IgD-negative memory B cell (primary cell): ENCODE measurements around the gene TRMT11. TPM values are rescaled to one million over a fixed set of nuclear protein-coding genes. Genes with fewer than 3 reads are reported as not detected.
A peak's percentile ranks its signal among the peaks of the same experiment; 100 is the strongest.
"Not testable (repeated sequence)": the region's sequence is repeated elsewhere in the genome, so short reads cannot be mapped to it uniquely, and the experiment has no call there.

Experiments
- H3K27ac Mint-ChIP-seq, 3 donors: one replicate each; pipeline ENCODE4 v1.8.0; 2020 to 2022; ENCODE audit warnings: mild to moderate bottlenecking in 3 of 3, mixed read lengths in 3 of 3, moderate library complexity in 1 of 3
- H3K27me3 Mint-ChIP-seq: one replicate; pipeline ENCODE4 v1.8.0; 2021; ENCODE audit warnings: mixed read lengths
- H3K36me3 Mint-ChIP-seq: one replicate; pipeline ENCODE4 v1.8.0; 2020; ENCODE audit warnings: mild to moderate bottlenecking, mixed read lengths
- H3K4me1 Mint-ChIP-seq, 3 donors: one replicate each; pipeline ENCODE4 v1.8.0; 2020 to 2022; ENCODE audit warnings: mixed read lengths in 3 of 3, mild to moderate bottlenecking in 1 of 3
- H3K4me3 Mint-ChIP-seq, 4 donors: one replicate each; pipeline ENCODE4 v1.8.0; 2020 to 2022; ENCODE audit warnings: mild to moderate bottlenecking in 4 of 4, mixed read lengths in 4 of 4, moderate library complexity in 3 of 4
- H3K9me3 Mint-ChIP-seq, 3 donors: one replicate each; pipeline ENCODE4 v1.8.0; 2020 to 2021; ENCODE audit warnings: mixed read lengths in 3 of 3, mild to moderate bottlenecking in 1 of 3
- polyA plus RNA-seq: library from polyadenylated mRNA; unstranded; fragments of 300-500 nt; fragmentation: Illumina TruSeq; gene quantifications from one replicate; pipeline ENCODE4 v1.2.3, GENCODE V29; 2021

Gene TRMT11
- polyA plus RNA-seq, 1 donor from 2014 or later, result 10.0 TPM

- Mint-ChIP-seq H3K4me1 (no peaks in the 10 kb centered on the region), H3K27me3 (no peaks in the 10 kb centered on the region), H3K4me3 (no peak overlapping the region), H3K36me3 (peaks cover 24% of the 10 kb centered on the region), H3K27ac (no peak overlapping the region), H3K9me3 (peaks cover 3 to 13% (median 3%) of the 10 kb centered on the region in 3 donors)
Observed at GRCh38 chr6:126040394-126040793, 54.1 kb downstream of the TRMT11 start.

- Mint-ChIP-seq H3K4me1 (no peaks in the 10 kb centered on the region), H3K4me3 (no peak overlapping the region), H3K27me3 (no peaks in the 10 kb centered on the region), H3K9me3 (peaks cover 3 to 13% (median 3%) of the 10 kb centered on the region in 3 donors), H3K27ac (no peak overlapping the region), H3K36me3 (peaks cover 24% of the 10 kb centered on the region)
Observed at GRCh38 chr6:126040826-126041225, 54.5 kb downstream of the TRMT11 start.

GRCh38 chr6:126041516-126041915 is 55.2 kb downstream of the TRMT11 start:
- H3K27ac Mint-ChIP-seq, result no peak overlapping the region
- H3K36me3 Mint-ChIP-seq, result peaks cover 22% of the 10 kb centered on the region
- no peaks in the 10 kb centered on the region for H3K4me1 Mint-ChIP-seq
- H3K9me3 Mint-ChIP-seq, result peaks cover 3 to 13% (median 3%) of the 10 kb centered on the region in 3 donors
- no peaks in the 10 kb centered on the region for H3K27me3 Mint-ChIP-seq
- H3K4me3 Mint-ChIP-seq, result no peak overlapping the region

GRCh38 chr6:126042001-126042419 is 55.7 kb downstream of the TRMT11 start:
- Mint-ChIP-seq H3K27ac (no peak overlapping the region), H3K9me3 (peaks cover 3 to 13% (median 3%) of the 10 kb centered on the region in 3 donors), H3K36me3 (peaks cover 22% of the 10 kb centered on the region), H3K4me1 (no peaks in the 10 kb centered on the region), H3K4me3 (no peak overlapping the region), H3K27me3 (no peaks in the 10 kb centered on the region)

GRCh38 chr6:126047648-126048047 is 61.3 kb downstream of the TRMT11 start:
- no peak overlapping the region for H3K4me3 Mint-ChIP-seq
- H3K27me3 Mint-ChIP-seq, result no peaks in the 10 kb centered on the region
- H3K36me3 Mint-ChIP-seq, result peaks cover 8% of the 10 kb centered on the region
- H3K27ac Mint-ChIP-seq, result no peak overlapping the region
- peaks cover under 1 to 2% (median under 1%) of the 10 kb centered on the region in 3 donors for H3K9me3 Mint-ChIP-seq
- peaks cover 0 to 2% (median 0%) of the 10 kb centered on the region in 3 donors for H3K4me1 Mint-ChIP-seq

- peaks cover 8% of the 10 kb centered on the region for H3K36me3 Mint-ChIP-seq
- no peak overlapping the region for H3K4me3 Mint-ChIP-seq
- peaks cover 0 to 2% (median 0%) of the 10 kb centered on the region in 3 donors for H3K4me1 Mint-ChIP-seq
- no peak overlapping the region for H3K27ac Mint-ChIP-seq
- peaks cover 0 to 2% (median 0%) of the 10 kb centered on the region in 3 donors for H3K9me3 Mint-ChIP-seq
- no peaks in the 10 kb centered on the region for H3K27me3 Mint-ChIP-seq
Observed at GRCh38 chr6:126048635-126049034, 62.3 kb downstream of the TRMT11 start.

GRCh38 chr6:126050795-126051194 is 64.5 kb downstream of the TRMT11 start:
- Mint-ChIP-seq H3K9me3 (no peaks in the 10 kb centered on the region), H3K27me3 (no peaks in the 10 kb centered on the region), H3K4me3 (no peak overlapping the region), H3K4me1 (peaks cover 0 to 2% (median 0%) of the 10 kb centered on the region in 3 donors), H3K36me3 (peaks cover 2% of the 10 kb centered on the region), H3K27ac (no peak overlapping the region)

- no peak overlapping the region for H3K4me3 Mint-ChIP-seq
- peaks cover 0 to 2% (median 0%) of the 10 kb centered on the region in 3 donors for H3K4me1 Mint-ChIP-seq
- no peaks in the 10 kb centered on the region for H3K27me3 Mint-ChIP-seq
- peaks cover 2% of the 10 kb centered on the region for H3K36me3 Mint-ChIP-seq
- peak overlapping the region in 1 of 3 donors; percentile 11 for H3K27ac Mint-ChIP-seq
- no peaks in the 10 kb centered on the region for H3K9me3 Mint-ChIP-seq
Observed at GRCh38 chr6:126051791-126052190, 65.5 kb downstream of the TRMT11 start.

- H3K27ac Mint-ChIP-seq, result no peak overlapping the region
- peaks cover 5% of the 10 kb centered on the region for H3K36me3 Mint-ChIP-seq
- H3K4me1 Mint-ChIP-seq, result peaks cover 0 to 2% (median 0%) of the 10 kb centered on the region in 3 donors
- no peaks in the 10 kb centered on the region for H3K9me3 Mint-ChIP-seq
- no peak overlapping the region for H3K4me3 Mint-ChIP-seq
- H3K27me3 Mint-ChIP-seq, result no peaks in the 10 kb centered on the region
Observed at GRCh38 chr6:126052485-126052884, 66.1 kb downstream of the TRMT11 start.

- H3K4me1 Mint-ChIP-seq, result peaks cover 0 to 2% (median 0%) of the 10 kb centered on the region in 3 donors
- no peaks in the 10 kb centered on the region for H3K9me3 Mint-ChIP-seq
- H3K27me3 Mint-ChIP-seq, result no peaks in the 10 kb centered on the region
- H3K27ac Mint-ChIP-seq, result no peak overlapping the region
- H3K4me3 Mint-ChIP-seq, result no peak overlapping the region
- peaks cover 5% of the 10 kb centered on the region for H3K36me3 Mint-ChIP-seq
Observed at GRCh38 chr6:126054258-126054702, 67.9 kb downstream of the TRMT11 start.

- Mint-ChIP-seq H3K4me1 (peaks cover 0 to 2% (median 0%) of the 10 kb centered on the region in 3 donors), H3K36me3 (peaks cover 3% of the 10 kb centered on the region), H3K9me3 (no peaks in the 10 kb centered on the region), H3K27me3 (no peaks in the 10 kb centered on the region), H3K27ac (no peak overlapping the region), H3K4me3 (no peak overlapping the region)
Observed at GRCh38 chr6:126054802-126055201, 68.5 kb downstream of the TRMT11 start.

- Mint-ChIP-seq H3K4me1 (peaks cover 0 to 2% (median 0%) of the 10 kb centered on the region in 3 donors), H3K27me3 (no peaks in the 10 kb centered on the region), H3K4me3 (no peak overlapping the region), H3K27ac (no peak overlapping the region), H3K9me3 (no peaks in the 10 kb centered on the region), H3K36me3 (peaks cover 3% of the 10 kb centered on the region)
Observed at GRCh38 chr6:126055449-126055848, 69.1 kb downstream of the TRMT11 start.

GRCh38 chr6:126056355-126057004 is 70.1 kb downstream of the TRMT11 start:
- Mint-ChIP-seq H3K9me3 (no peaks in the 10 kb centered on the region), H3K27me3 (no peaks in the 10 kb centered on the region), H3K36me3 (peaks cover 3% of the 10 kb centered on the region), H3K4me3 (no peak overlapping the region), H3K4me1 (no peaks in the 10 kb centered on the region), H3K27ac (no peak overlapping the region)

- H3K9me3 Mint-ChIP-seq, H3K36me3 Mint-ChIP-seq, H3K4me1 Mint-ChIP-seq, H3K27me3 Mint-ChIP-seq, H3K27ac Mint-ChIP-seq, H3K4me3 Mint-ChIP-seq: not testable (repeated sequence)
Observed at GRCh38 chr6:126058085-126058484, 71.7 kb downstream of the TRMT11 start.

- no peaks in the 10 kb centered on the region for H3K4me1 Mint-ChIP-seq
- no peak overlapping the region for H3K27ac Mint-ChIP-seq
- no peak overlapping the region for H3K4me3 Mint-ChIP-seq
- peaks cover 9% of the 10 kb centered on the region for H3K36me3 Mint-ChIP-seq
- H3K27me3 Mint-ChIP-seq, result no peaks in the 10 kb centered on the region
- no peaks in the 10 kb centered on the region for H3K9me3 Mint-ChIP-seq
Observed at GRCh38 chr6:126060400-126060799, 74.1 kb downstream of the TRMT11 start.

GRCh38 chr6:126063512-126064146 is 77.3 kb downstream of the TRMT11 start:
- peaks cover 13% of the 10 kb centered on the region for H3K36me3 Mint-ChIP-seq
- no peaks in the 10 kb centered on the region for H3K4me1 Mint-ChIP-seq
- H3K9me3 Mint-ChIP-seq, result peaks cover 0 to 4% (median 0%) of the 10 kb centered on the region in 3 donors
- H3K27me3 Mint-ChIP-seq, result no peaks in the 10 kb centered on the region
- H3K27ac Mint-ChIP-seq, result no peak overlapping the region
- no peak overlapping the region for H3K4me3 Mint-ChIP-seq
